ENCODE results near the gene KLC1.

KLC1 gene

DNA sequence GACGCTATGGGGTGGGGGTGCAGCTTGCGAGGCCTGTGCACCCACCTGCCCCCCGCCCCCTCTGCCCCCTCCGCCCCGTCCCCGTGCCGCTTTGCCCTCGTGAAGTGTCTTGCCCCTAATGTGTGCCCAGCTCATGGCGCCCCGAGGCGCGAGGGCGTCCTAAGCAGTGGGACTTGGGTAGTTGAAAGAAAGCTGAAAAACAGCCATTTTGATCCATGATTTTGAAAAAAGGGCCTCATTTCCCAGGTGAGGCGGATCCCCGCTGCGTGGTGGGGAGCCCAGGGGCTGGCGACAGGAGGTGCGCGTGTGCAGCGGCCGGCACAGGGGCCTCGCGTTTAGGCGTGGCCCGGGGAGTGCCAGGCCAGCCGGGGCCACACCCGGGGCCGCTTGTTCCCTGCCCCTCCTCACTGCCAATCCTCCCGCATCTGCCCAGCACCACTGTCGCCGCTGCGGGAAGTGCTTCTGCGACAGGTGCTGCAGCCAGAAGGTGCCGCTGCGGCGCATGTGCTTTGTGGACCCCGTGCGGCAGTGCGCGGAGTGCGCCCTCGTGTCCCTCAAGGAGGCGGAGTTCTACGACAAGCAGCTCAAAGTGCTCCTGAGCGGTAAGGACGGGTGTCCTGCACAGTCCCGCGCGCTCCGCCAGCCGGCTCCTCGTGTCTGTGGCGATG lies 98.4 kb downstream of the KLC1 start:
- no peak overlapping the region for H3K4me2 ChIP-seq (ENCODE audit: low read length)
- H3K79me2 ChIP-seq, result no peaks in the 10 kb centered on the region
- no peak overlapping the region for H2AFZ ChIP-seq
- no peaks in the 10 kb centered on the region for H3K36me3 ChIP-seq (ENCODE audit: control insufficient read depth, insufficient read depth, low read length)
- H3K4me1 ChIP-seq, result peaks cover 5% of the 10 kb centered on the region
- H3K9ac ChIP-seq, result no peak overlapping the region
- H3K27me3 ChIP-seq (ENCODE audit: control insufficient read depth, insufficient read depth, low read length), result no peaks in the 10 kb centered on the region
- H3K9me3 ChIP-seq (ENCODE audit: control insufficient read depth, low read length), result no peaks in the 10 kb centered on the region
- peak; percentile 19 for TF ChIP-seq CTCF (IDR thresholded peaks at IDR 0.05)
- H3K27ac ChIP-seq, result no peak overlapping the region
- H3K4me3 ChIP-seq (ENCODE audit: low read depth, low read length), result no peak overlapping the region

- no peak overlapping the region for H3K27ac ChIP-seq
- H3K4me3 ChIP-seq (ENCODE audit: low read depth, low read length), result no peak overlapping the region
- no peaks in the 10 kb centered on the region for H3K36me3 ChIP-seq (ENCODE audit: control insufficient read depth, insufficient read depth, low read length)
These were observed 99.1 kb downstream of the KLC1 start for GRCh38 chr14:103728141-103728540.

GRCh38 chr14:103728721-103729120 lies 99.7 kb downstream of the KLC1 start:
- Histone ChIP-seq H3K4me3 (ENCODE audit: low read depth, low read length) (no peak overlapping the region), H3K27me3 (ENCODE audit: control insufficient read depth, insufficient read depth, low read length) (no peaks in the 10 kb centered on the region), H3K36me3 (ENCODE audit: control insufficient read depth, insufficient read depth, low read length) (no peaks in the 10 kb centered on the region), H3K79me2 (no peaks in the 10 kb centered on the region), H3K9me3 (ENCODE audit: control insufficient read depth, low read length) (no peaks in the 10 kb centered on the region), H3K4me2 (ENCODE audit: low read length) (no peak overlapping the region), H2AFZ (no peak overlapping the region), H3K4me1 (peaks cover 5% of the 10 kb centered on the region), H3K27ac (no peak overlapping the region), H3K9ac (no peak overlapping the region)
- no peak for TF ChIP-seq CTCF (IDR thresholded peaks at IDR 0.05)

More at GRCh38 chr14:103728141-103728540, 99.1 kb downstream of the KLC1 start:
- Histone ChIP-seq H3K4me1 (peaks cover 5% of the 10 kb centered on the region), H3K79me2 (no peaks in the 10 kb centered on the region), H2AFZ (no peak overlapping the region), H3K9me3 (ENCODE audit: control insufficient read depth, low read length) (no peaks in the 10 kb centered on the region), H3K27me3 (ENCODE audit: control insufficient read depth, insufficient read depth, low read length) (no peaks in the 10 kb centered on the region), H3K4me2 (ENCODE audit: low read length) (no peak overlapping the region), H3K9ac (no peak overlapping the region)
- TF ChIP-seq CTCF (IDR thresholded peaks at IDR 0.05), result no peak

- no peak overlapping the region for H3K9ac ChIP-seq
- H3K4me2 ChIP-seq (ENCODE audit: low read length), result no peak overlapping the region
- no peaks in the 10 kb centered on the region for H3K79me2 ChIP-seq
- no peaks in the 10 kb centered on the region for H3K9me3 ChIP-seq (ENCODE audit: control insufficient read depth, low read length)
- H3K4me3 ChIP-seq (ENCODE audit: low read depth, low read length), result no peak overlapping the region
- H3K27me3 ChIP-seq (ENCODE audit: control insufficient read depth, insufficient read depth, low read length), result no peaks in the 10 kb centered on the region
- no peak overlapping the region for H2AFZ ChIP-seq
- no peaks in the 10 kb centered on the region for H3K36me3 ChIP-seq (ENCODE audit: control insufficient read depth, insufficient read depth, low read length)
- no peak for TF ChIP-seq CTCF (IDR thresholded peaks at IDR 0.05)
- H3K4me1 ChIP-seq, result peaks cover 5% of the 10 kb centered on the region
- H3K27ac ChIP-seq, result no peak overlapping the region
These were observed 100.8 kb downstream of the KLC1 start for GRCh38 chr14:103729496-103730448.
